SK-MEL-5 (cell line): ENCODE data around the gene ZNF670. TPM values are rescaled to one million over a fixed set of nuclear protein-coding genes. Genes with fewer than 3 reads are reported as not detected.
"Not testable (repeated sequence)": the region's sequence is repeated elsewhere in the genome, so short reads cannot be mapped to it uniquely, and the experiment has no call there.

ENCODE experiments used
- DNase-seq: peaks from one replicate; pipeline ENCODE4 v3.0.0-alpha.2; 2016; ENCODE audit warnings: low read depth, low spot score
- in situ Hi-C: cut with HindIII; loops from 2 replicates; pipeline ENCODE4 v1.10.0; 2016; ENCODE audit warnings: low sequenced_read_pairs, high pct_unique_total_duplicates, low pct_unique_long_range_greater_than_20kb
- total RNA-seq: library from RNA; depleted of rRNA; stranded (reverse); fragments of >200 nt; shearing (Covaris generic); gene quantifications from 2 replicates; pipeline ENCODE4 v1.2.3, GENCODE V29; 2014; rRNA removed

The ZNF670 gene
- total RNA-seq, 1 experiment from 2014 or later = 5.4 TPM

- in situ Hi-C loops = no loop called here
- no peak for DNase-seq
These were observed 1.4 kb downstream of the ZNF670 start for GRCh38 chr1:247077213-247077612.

GRCh38 chr1:247070645-247071044, 8.0 kb downstream of the ZNF670 start:
- in situ Hi-C loops = no loop called here
- DNase-seq = no peak

- DNase-seq = no peak
- in situ Hi-C loops = no loop called here
These were observed 14.3 kb downstream of the ZNF670 start for GRCh38 chr1:247064304-247064703.

GRCh38 chr1:247060771-247061170, 17.8 kb downstream of the ZNF670 start:
- in situ Hi-C loops = no loop called here
- no peak for DNase-seq

- DNase-seq = no peak
- in situ Hi-C loops = no loop called here
These were observed 22.5 kb downstream of the ZNF670 start for GRCh38 chr1:247056071-247056470.

DNA sequence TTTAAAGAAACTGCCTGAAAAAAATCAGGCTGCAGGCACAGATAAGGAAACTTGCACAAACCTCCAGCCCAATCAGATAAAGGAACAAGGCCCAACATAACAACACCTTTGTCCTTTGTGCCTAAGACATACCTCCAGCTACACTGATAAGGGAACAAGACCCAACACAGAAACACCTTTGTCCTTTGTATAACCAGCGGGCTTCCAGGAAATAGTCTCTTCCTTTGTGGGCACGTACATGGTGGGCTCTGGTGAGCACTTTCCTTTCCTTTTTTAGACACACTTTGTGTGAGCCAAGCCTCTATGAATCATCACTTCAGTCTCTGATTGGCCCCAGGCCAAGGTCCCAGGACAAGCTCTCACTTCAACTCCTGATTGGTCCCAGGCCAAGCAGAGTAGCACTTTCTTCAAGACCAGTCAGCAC, 23.6 kb downstream of the ZNF670 start:
- in situ Hi-C loops = no loop called here
- peak; percentile 45 for DNase-seq

- in situ Hi-C loops = no loop called here
- no peak for DNase-seq
These were observed 30.9 kb downstream of the ZNF670 start for GRCh38 chr1:247047702-247048101.

GRCh38 chr1:247047260-247047659, 31.4 kb downstream of the ZNF670 start:
- in situ Hi-C loops = no loop called here
- DNase-seq = no peak

DNA sequence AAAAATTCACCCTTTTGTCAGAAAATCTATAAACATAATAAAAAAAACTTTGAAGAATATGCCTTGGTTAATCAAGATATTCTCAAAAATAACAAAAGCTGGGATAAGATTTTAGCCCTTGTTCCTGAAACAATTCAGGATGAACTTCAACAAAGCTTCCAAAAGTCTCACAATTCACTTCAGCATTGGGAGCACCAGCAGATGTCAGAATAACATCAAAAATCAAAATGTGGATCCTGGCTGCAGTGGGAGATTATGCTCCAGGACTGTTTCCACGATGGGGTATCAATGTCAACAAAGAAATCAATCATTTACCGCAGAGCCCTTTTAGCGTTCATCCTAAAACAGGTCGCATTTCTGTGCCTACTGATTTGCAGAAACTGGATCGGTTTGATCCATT, 35.2 kb downstream of the ZNF670 start:
- in situ Hi-C loops = no loop called here
- no peak for DNase-seq

GRCh38 chr1:247037511-247038320, 40.9 kb downstream of the ZNF670 start:
- DNase-seq = no peak
- in situ Hi-C loops = no loop called here

GRCh38 chr1:247032306-247032705, 46.3 kb downstream of the ZNF670 start:
- DNase-seq, in situ Hi-C loops: not testable (repeated sequence)

Other genes starting within 250 kb of the ZNF670 start
- gene AHCTF1, start 146.9 kb downstream of the ZNF670 start, total RNA-seq = 30.5 and 33.8 TPM in 2 replicates
- 0.08 and 0.72 TPM in 2 replicates for gene ZNF695, start 70.8 kb downstream of the ZNF670 start, total RNA-seq
- 7.8 and 8.3 TPM in 2 replicates for gene ZNF669, start 25.5 kb upstream of the ZNF670 start, total RNA-seq
- 28.4 and 30.2 TPM in 2 replicates for gene ZNF124, start 93.2 kb upstream of the ZNF670 start, total RNA-seq
- not detected in 2 replicates for gene VN1R5, start 177.3 kb upstream of the ZNF670 start, total RNA-seq